T-helper 1 cell (primary cell): ENCODE measurements around the gene CCDC17.

ENCODE experiments used
- DNase-seq, 5 donors: peaks; one replicate each; pipeline ENCODE4 v3.0.0-alpha.2; 2012 to 2020
- total RNA-seq, 4 donors: gene quantifications; one replicate each; lab custom pipeline; 2026; lab: John Stamatoyannopoulos, UW

The CCDC17 gene
- total RNA-seq: 4.8 to 5.6 (median 5.0) reads per million in 4 donors

GRCh38 chr1:45623972-45624371, at the start of gene CCDC17:
Gene CCDC17, minus strand, starts transcription at chr1:45624054. Its CDS starts 145 bp downstream, at chr1:45623909.
- no peak for DNase-seq

- no peak for DNase-seq
These were observed 46.2 kb upstream of the CCDC17 start for GRCh38 chr1:45669859-45670655.

GRCh38 chr1:45669379-45669778, 45.5 kb upstream of the CCDC17 start:
- no peak for DNase-seq

GRCh38 chr1:45668526-45668925, 44.7 kb upstream of the CCDC17 start:
- no peak for DNase-seq

- no peak for DNase-seq
These were observed 43.7 kb upstream of the CCDC17 start for GRCh38 chr1:45667321-45668111.

GRCh38 chr1:45666836-45667235, 43.0 kb upstream of the CCDC17 start:
- DNase-seq: no peak

GRCh38 chr1:45660336-45660735, 36.5 kb upstream of the CCDC17 start:
- DNase-seq: no peak

- no peak for DNase-seq
These were observed 35.4 kb upstream of the CCDC17 start for GRCh38 chr1:45659222-45659621.

- no peak for DNase-seq
These were observed 34.3 kb upstream of the CCDC17 start for GRCh38 chr1:45658171-45658570.

- no peak for DNase-seq
These were observed 32.8 kb upstream of the CCDC17 start for GRCh38 chr1:45656573-45657226.

- DNase-seq: peak in 1 of 5 donors; percentile 38
These were observed 30.9 kb upstream of the CCDC17 start for GRCh38 chr1:45654540-45655280.

- no peak for DNase-seq
These were observed 23.6 kb upstream of the CCDC17 start for GRCh38 chr1:45647248-45648021.

GRCh38 chr1:45644661-45645060, 20.8 kb upstream of the CCDC17 start:
- DNase-seq: no peak

- DNase-seq: no peak
These were observed 20.1 kb upstream of the CCDC17 start for GRCh38 chr1:45643978-45644377.

- no peak for DNase-seq
These were observed 19.5 kb upstream of the CCDC17 start for GRCh38 chr1:45643321-45643720.

GRCh38 chr1:45640293-45640692, 16.4 kb upstream of the CCDC17 start:
- DNase-seq: no peak

GRCh38 chr1:45635211-45635610, 11.4 kb upstream of the CCDC17 start:
- no peak for DNase-seq

- no peak for DNase-seq
These were observed 6.6 kb upstream of the CCDC17 start for GRCh38 chr1:45630429-45630828.

- no peak for DNase-seq
These were observed 5.2 kb upstream of the CCDC17 start for GRCh38 chr1:45629035-45629434.

GRCh38 chr1:45622524-45623394, 1.1 kb downstream of the CCDC17 start:
- no peak for DNase-seq
